HG02678 (cell line): Measurements from ENCODE around the gene SLC19A1.
A peak's percentile ranks its signal among the peaks of the same experiment; 100 is the strongest.

Experiments
- ATAC-seq: cut with Tn5 transposase; IDR thresholded peaks from one replicate; pipeline ENCODE4 v1.9.1; 2021; ENCODE audit warnings: mild to moderate bottlenecking, moderate library complexity; ENCODE audit not compliant: unreplicated experiment

The SLC19A1 gene

DNA sequence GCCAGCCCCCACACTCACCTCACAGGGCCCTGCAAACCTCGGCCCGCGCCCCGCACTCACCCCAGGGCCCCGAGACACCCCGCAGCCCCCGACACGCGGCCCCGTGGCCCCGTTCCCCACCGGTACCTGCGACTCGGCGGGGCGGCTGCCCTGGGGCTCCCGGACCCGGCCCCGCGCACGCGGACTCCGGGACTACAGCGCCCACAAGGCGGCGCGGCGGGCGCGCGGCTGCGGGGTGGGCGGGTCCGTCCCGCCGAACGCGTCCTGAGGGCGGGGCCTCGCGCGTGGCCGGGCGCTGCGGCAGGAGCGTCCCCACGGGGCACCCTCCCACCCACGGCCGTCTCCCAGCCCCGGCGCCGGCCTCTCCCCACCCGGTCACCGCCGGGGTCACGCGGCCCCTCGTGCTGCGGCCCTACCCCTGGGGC, at the start of gene SLC19A1:
TSS of gene SLC19A1 (minus strand) at position 199 of the 425 bp plus-strand sequence. CDS start 4,481 bp downstream, outside the sequence.
- ATAC-seq, result peak; percentile 69

GRCh38 chr21:45591619-45592207, 49.5 kb upstream of the SLC19A1 start:
- no peak for ATAC-seq

GRCh38 chr21:45590726-45591618, 48.7 kb upstream of the SLC19A1 start:
- ATAC-seq, result no peak

GRCh38 chr21:45590246-45590725, 48.0 kb upstream of the SLC19A1 start:
- ATAC-seq, result no peak

DNA sequence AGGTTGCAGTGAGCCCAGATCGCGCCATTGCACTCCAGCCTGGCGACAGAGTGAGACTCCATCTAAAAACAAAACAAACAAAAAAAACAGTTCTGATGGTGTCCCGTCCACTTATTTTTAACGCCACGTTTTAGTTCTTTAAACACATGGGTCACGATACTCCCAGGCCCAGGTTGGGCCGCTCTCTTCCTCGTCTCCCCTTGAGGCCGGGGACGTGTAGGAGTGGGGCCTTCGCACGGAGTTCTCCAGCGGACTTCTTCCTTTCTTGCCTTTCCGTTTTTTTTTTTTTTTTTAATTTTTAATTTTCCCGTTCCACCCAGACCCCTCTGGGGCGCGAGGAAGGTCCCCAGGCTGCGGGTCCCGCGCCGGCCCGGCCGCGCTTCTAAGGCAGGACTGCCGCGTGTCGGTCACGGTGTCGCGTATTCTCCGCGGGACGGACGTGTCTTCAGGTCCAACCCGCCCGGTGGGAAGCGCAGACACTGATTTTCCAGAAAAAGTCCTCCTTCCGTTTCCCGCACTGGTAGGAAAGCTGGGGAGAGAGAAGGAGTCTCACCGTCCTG, 47.5 kb upstream of the SLC19A1 start:
- no peak for ATAC-seq

- ATAC-seq, result no peak
Measured at GRCh38 chr21:45588871-45589491, 46.7 kb upstream of the SLC19A1 start.

GRCh38 chr21:45588086-45588825, 46.0 kb upstream of the SLC19A1 start:
- ATAC-seq, result no peak

GRCh38 chr21:45586289-45586858, 44.1 kb upstream of the SLC19A1 start:
- ATAC-seq, result no peak

DNA sequence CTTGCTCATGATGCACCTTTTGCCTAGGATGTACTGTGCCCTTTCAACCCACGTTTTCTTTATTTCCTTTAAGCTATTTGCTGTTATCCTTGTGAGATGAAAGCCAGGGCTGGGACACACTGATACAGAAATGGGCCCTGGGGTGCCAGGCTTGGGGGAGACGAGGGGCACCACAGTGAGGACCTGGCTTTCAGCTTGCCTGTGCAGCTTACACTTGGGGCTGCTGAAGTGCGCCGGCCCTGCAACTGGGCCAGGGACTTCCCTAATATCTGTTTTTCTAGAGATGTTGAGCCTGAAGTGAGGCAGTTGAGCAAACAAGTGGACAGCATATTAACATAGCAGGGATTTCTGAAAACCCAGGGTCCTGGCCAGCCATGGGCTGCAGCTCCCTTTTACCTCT, 42.5 kb upstream of the SLC19A1 start:
- no peak for ATAC-seq

DNA sequence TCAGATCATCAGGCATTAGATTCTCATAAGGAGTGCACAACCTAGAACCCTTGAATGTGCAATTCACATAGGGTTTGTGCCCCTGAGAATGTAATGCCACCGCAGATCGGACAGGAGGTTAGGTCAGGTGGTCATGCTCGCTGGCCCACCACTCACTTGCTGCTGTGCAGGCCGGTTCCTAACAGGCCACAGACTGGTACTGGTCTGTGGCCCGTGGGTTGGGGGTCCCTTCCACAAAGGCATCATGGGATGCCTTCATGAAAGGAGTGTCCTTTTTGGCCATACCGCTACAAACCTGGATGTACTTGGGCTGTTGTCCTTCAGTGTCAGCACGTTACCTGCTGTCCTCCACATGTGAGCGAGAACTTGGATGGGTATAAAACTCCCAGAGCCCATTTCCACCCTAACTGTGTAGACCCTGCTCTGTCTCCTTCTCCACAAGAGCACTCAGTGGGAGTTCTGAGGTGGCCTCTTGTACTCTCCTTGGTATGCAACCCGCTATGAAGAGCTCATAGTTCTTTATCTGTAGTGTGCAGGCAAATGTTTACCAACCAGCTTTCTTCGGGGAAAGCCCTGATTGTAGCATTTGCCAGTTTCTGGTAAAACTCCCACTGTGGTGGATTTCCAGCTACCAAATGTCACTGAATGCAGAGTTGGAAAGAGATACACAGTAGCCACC, 41.7 kb upstream of the SLC19A1 start:
- no peak for ATAC-seq

DNA sequence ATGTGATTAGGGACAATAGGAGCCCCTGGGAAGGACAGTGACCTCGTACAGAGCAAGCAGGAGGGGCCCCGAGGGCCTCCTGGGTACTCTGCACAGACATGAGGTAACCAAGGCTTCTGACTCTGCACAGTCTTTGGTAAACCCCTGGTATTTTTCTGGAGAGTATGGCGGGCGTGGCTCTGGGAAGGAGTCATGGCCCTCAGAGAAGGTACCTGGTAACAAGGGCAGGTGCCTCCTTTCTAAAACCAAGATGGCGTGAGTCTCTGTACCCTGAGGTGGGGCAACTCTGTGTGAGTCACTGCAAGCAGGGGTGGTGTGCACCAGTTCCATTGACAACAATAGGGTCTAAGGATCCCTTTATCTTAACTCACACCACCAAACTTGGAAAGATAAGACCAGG, 39.9 kb upstream of the SLC19A1 start:
- ATAC-seq, result no peak

- ATAC-seq, result no peak
Measured at GRCh38 chr21:45581322-45581712, 39.1 kb upstream of the SLC19A1 start.

- ATAC-seq, result no peak
Measured at GRCh38 chr21:45580576-45581321, 38.5 kb upstream of the SLC19A1 start.

DNA sequence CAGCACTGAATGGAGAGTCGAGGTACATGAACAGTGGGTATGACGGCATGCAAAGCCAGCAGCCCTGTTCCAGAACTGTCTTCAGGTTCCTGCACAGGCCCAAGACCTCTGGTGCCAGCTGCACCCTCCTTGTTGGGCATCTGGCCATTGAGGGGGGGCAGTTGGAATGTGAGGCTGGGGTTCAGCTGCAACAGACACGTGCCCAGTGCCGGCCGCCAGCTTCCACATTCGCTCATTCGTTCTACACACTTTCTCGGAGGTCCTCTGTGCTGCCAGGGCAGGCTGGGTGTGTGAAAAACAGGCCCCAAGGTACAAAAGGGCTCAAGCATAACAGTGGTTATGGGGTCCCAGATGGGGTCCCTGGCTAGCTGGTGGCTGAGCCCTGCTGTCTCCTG, 37.9 kb upstream of the SLC19A1 start:
- no peak for ATAC-seq

DNA sequence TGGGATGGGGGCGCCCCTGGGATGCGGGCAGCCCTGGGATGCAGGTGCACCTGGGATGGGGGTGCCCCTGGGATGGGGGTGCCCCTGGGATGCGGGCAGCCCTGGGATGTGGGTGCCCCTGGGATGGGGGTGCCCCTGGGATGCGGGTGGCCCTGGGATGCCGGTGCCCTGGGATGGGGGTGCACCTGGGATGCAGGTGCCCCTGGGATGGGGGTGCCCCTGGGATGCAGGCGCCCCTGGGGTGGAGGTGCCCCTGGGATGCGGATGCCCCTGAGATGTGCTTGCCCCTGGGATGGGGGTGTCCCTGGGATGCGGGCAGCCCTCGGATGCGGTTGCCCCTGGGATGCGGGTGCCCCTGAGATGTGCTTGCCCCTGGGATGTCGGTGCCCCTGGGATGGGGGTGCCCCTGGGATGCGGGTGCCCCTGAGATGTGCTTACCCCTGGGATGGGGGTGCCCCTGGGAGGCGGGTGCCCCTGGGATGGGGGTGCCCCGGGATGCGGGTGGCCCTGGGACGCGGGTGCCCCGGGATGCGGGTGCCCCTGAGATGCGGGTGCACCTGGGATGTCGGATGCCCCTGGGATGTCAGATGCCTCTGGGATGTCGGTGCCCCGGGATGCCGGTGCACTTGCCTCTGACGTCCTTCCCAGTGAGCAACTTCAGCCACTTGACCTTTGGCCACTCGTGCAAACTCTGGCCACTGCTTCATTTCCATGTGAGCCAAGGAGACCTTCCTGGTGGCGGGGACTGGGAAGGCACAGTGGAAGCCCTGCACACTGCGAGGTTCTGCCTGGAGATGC, 37.3 kb upstream of the SLC19A1 start:
- ATAC-seq, result no peak

- no peak for ATAC-seq
Measured at GRCh38 chr21:45578811-45579381, 36.7 kb upstream of the SLC19A1 start.

GRCh38 chr21:45578176-45578801, 36.0 kb upstream of the SLC19A1 start:
- no peak for ATAC-seq

DNA sequence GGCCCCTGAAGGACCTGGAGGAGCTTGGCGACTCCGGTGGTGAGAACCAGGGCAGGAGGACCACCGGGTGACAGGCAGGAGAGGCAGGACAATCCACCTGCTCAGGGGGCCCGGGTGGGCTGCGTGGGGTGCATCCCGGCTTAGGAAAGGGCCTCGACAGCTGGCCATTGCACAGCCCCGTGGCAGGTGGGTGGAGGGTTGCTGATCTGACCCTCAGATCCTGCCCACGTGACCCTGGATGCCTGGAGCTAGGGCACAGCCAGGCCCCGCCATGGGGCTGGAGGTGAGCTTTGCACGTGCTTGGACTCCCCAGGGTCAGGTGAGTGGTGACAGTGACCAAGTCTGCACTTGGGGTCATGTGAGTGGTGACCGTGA, 35.5 kb upstream of the SLC19A1 start:
- no peak for ATAC-seq
